GM18519 (cell line): Measurements from ENCODE around the gene EIF2B2.

Experiments used
- ATAC-seq: cut with Tn5 transposase; IDR thresholded peaks from one replicate; pipeline ENCODE4 v1.9.1; 2021; ENCODE audit warnings: mild to moderate bottlenecking, moderate library complexity; ENCODE audit not compliant: unreplicated experiment, low FRiP score

Gene EIF2B2

DNA sequence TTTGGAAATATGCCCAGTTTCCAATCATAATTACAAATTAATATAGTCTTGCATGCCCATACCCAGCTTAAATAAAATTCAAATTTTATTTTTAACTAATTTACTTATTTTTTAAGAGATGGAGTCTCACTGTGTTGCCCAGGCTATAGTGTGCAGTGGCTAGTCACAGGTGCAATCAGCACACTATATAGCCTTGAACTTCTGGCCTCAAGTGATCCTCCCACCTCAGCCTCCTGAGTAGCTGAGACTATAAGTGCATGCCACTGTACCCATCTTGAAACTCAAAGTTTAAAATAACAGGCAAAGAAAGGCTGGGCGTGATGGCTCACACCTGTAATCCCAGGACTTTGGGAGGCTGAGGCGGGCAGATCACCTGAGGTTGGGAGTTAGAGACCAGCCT lies 38.2 kb downstream of the EIF2B2 start:
- no peak for ATAC-seq

DNA sequence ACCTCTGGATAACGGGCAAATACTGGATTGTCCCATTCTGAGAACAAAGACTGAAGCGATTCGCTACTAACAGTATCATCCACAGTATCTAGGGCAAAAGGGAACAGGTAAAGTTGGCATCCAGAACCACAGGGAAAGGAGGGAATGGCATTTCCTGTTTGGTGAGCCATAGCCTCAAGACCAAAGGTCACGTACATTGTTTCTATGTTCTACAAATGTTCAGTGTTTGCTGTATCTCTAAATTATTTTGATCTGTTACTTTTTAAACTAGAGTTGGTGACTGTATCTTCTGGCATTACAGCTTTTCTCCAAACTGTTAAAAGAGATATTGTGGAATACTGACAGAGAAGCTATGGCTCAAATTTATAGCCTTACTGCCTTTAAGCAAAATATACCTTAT lies 38.9 kb downstream of the EIF2B2 start:
- ATAC-seq, result no peak

DNA sequence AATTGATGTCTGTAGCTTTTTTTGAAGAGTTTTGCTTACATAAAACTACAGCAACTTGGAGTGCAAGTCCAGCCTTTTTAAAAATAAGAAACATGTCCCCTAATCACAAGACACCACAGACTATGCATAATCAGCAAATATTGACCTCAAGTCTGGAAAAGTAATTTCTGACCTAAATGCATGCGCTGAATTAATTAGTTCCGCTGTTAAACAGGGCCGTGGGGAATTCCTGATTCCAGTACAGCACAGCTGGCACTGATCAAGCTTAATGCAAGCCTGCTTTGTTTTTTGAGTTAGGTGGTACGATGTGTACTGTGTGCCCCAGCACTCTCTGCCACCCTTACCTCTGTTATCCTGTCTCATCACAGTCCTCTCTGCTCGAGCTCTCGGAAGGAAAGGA lies 39.3 kb downstream of the EIF2B2 start:
- no peak for ATAC-seq

DNA sequence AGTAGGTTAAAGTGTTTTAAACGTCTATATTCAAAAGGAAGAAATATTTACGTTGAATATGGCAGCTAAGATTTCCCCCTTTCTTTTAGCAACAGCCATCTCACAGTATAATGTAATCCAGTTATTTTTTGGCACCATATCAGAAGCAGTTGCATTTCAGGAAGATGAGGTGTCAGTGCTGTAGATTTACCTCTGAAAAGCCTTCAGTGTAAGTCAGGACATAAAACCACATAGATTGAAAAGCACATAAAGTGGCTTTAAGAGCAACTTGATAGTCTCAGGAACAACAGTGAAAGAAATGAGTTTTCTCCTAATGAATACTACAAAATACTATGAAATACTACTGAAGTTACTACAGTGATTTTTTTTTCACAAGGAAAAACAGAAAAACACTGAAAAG lies 41.6 kb downstream of the EIF2B2 start:
- no peak for ATAC-seq

DNA sequence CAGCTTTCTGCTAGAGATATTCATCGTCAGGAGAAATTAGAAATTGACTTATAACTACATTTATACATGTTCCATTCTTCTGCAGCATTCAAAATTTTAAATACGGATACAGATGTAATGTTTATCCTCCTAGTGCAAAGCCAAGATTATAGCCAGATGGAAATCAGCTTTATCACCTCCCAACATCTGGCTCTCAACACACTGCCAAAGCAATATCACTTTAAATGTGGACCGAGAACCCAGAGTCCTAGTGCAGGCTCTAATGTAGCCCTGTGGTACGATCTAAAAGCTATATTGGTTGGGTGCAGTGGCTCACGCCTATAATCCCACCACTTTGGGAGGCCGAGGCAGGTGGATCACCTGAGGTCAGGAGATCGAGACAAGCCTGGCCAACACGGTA lies 42.0 kb downstream of the EIF2B2 start:
- no peak for ATAC-seq

DNA sequence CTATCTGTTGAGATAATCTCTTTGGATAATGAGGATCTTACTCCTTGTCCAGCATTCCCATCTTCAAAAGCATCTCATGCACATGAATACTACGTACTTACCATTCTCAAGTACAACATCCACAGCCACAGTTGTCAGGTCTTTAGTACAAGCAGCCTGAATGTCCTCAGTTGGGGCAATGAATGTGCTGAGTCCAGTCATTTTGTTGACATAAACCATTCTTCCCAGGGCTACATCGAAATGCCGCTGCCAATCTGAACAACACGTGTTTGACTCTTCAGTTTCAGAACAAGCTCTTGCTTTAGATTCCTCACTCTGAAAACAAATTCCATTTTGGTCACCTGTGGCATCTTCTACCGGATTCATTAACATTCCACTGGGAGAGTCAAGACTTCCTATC lies 43.6 kb downstream of the EIF2B2 start:
- no peak for ATAC-seq

DNA sequence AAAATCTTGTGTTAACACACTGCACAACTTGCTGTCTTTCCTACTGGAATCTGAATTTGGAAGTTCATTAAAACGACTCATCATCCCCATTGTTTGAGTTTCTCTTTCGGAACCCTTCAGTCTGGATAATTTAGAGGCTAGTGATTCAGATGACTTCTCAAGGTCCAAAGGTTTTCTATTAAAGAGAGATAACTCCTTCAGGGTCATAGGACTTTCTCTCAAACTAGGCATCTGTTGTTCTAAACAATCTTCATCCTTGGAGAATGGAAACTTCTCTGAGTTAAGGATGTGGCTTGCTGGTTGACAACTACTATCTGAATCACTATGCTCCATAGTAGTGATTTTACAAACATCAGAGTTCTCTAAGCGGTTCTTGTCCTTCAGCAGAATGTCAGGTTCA lies 44.2 kb downstream of the EIF2B2 start:
- no peak for ATAC-seq

DNA sequence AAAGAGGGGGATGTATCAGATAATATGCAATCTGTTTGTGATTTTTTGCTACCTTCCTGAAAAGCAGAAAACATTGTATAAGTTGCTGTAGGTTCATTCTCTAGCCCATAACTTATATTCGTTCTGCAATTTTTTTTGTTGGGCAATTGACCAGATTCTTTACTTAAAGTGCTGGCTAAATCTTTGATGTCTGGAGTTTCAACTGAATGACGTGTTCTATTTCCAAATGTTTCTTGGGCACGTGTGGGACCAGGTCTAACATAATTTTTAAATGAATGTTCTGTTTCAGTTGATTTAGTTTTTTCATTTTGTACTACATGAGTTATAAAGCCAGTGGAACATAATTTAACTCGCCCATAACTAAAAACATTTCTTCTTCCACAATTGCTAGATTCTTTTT lies 44.8 kb downstream of the EIF2B2 start:
- no peak for ATAC-seq

DNA sequence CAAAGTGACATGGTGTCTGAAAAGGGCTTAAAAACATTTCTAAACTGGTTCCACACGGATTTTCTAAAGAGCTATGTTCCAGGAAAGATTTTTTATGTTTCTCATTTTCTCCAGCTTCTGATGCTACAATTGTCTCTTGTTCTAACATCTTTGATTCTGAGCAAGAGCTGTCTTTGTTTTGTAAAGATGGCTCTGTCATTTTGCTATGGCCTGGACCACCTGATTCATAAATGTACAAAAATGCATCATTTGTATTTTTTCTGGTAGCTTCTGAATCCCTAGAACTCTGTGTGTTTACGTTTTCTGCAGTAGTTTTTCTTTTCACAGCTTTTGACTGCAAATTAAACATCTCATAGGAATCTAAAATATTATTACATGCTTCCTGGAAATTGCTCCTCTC lies 45.4 kb downstream of the EIF2B2 start:
- no peak for ATAC-seq

DNA sequence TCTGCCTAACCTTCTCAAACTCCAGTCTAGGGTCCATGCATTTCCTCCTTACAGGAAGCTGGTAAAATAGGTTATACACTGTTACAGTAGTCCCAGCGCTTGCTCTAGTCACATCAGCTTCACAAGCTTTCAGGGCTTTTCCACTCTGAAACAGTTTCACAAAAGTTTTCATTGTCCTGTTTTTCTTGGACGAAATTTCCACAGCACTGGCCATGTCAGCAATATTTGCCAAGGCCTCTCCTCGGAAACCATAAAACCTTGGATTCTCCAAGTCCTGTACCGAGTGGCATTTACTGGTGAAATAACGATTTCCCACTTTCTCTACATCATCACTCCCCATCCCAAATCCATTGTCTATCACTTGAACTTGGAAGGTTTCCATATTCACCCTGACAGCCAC lies 46.4 kb downstream of the EIF2B2 start:
- no peak for ATAC-seq

DNA sequence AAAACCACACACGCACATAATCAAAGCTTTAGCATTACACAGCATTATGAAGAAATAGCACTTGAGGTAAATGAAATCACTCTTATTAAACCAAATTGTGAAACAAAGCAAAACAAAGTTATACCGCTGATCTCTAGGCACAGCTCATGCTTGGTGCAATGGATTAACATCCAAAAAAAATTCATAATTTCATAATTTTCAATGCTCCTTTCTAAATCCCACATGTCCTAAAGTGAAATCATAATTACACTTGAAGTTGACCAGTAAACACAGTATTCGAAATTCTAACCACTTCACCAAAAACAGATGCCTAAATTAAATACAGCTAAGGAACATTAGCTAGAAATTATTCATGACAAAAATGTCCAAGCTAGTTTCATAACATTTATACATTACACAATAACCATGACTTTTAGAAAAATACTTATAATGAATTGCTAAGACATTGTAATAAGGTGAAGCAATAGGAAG lies 47.0 kb downstream of the EIF2B2 start:
- ATAC-seq, result no peak

DNA sequence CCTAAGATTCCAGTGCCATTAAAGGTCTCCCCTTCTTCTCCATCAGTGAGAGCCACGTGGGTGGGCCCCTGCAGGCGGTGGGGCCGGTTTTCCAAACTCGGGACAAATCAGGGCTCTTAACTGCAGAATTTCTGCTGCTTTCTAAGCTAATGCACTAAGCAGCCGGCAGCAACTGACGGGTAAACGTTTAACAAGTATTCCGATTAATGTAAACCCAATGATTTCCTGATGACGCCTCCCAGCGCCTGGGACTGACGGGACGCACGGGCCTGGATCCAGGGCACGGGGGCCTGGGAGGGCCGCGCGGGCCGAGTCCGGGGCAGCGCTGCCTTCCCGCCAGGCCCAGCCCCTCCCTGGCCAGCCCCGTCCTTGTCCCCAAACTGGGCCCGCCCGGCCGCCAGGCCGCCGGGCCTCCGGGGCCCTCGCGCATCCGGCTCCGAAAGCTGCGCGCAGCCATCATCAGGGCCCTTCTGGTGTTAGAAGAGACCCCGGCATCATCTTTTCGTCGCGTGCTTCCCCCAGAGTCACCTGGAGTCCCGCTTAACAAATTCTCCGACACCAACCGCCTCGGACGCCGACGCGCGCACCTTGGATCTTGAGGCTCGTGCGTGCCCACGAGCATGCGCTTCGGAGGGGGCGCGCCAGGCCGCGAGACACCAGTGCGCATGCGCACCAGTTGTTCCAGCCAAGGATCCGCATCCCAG lies 48.3 kb downstream of the EIF2B2 start, which contains the start of gene MLH3:
Gene MLH3 (minus strand): TSS at position 616 of the 704 bp plus-strand sequence. CDS start 1,812 bp downstream, outside the sequence.
- no peak for ATAC-seq

DNA sequence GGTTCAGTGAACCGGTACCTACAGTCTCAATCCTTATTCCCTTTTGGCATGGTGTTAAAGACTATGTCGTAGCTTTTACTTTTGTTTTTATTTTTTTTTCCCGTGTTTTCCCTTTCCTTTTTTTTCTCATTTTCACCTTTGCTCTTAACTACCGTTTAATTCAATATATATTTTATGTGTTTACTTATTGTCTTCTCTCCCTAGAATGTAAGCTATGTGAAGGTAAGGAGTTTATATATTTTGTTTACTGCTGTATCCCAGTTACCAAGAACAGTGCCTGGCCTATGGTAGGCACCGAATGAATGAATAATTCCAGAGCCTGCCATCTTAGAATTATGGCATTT lies 48.8 kb downstream of the EIF2B2 start:
- ATAC-seq, result no peak

DNA sequence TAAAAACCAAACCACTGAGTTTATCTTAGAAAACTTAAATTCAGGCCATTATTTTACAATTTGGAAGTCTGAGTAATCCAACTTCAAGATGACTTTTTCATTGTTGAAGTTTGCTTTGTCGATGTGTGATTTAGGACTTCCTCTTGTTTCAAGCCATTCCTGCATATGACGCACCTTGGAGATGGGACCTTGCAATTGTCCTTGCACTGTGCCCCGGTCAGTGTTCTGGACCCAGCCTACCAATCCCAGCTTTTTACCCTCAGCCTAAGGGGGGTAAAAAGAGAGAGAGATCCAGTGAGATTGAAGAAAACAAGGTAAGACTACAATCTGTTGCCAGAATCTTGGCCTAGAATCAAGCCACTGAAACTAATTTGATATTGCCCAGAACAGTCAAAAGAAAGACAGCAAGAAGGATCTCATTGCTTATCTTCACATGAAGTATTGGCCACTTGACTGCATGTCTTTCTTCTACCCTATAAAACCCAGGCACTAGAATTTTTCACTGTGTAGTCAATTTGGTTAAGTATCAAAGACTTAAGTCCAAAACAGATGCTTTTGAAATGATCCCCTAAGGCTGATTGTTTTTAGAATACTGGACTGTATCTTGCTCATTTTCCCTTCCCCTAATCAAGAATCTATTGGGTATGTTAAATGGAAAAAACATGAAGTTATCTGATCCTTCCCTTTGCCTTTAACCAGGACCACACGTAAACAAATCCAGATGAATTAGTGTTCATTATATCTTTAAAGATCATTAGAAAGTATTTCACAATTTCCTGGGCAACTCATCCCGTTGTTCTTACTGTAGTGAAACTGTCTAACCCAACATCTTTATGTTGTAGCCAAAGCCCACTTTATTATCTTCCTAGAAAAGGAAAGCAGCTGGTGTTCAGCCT lies 50.9 kb downstream of the EIF2B2 start:
- ATAC-seq, result no peak

DNA sequence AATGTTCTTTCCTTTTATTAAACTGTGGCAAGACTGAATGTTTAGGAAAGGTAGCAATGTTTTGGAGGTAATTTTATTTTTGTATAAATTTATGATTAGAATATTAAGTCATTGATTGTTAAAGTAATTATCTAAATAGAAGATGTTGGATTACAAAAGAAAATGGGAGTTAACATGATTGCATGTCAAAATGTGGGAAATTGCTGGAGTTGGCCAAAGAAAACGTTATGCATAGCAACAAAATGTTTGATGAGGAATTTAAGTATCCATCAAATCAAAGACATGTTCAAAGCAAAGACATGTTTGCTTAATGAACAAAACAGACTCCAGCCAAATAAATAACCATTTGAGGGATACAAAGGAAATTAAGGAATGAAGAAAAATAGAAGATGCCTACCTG lies 51.7 kb downstream of the EIF2B2 start:
- no peak for ATAC-seq

DNA sequence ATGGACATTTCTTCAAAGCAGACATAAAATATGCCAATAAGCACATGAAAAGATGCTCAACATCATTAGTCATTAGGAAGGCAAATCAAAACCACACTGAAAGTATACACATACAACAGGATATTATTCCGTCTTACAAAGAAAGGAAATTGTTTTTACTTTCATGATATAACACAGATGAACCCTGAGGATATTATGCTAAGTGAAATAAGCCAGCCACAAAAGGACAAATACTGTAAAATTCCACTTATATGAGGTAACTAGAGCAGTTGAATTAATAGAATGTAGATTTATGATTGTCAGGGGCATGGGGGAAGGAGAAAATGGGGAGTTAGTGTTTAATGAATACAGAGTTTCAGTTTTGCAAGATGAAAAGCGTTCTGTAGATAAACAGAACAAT lies 56.9 kb downstream of the EIF2B2 start:
- ATAC-seq, result no peak

DNA sequence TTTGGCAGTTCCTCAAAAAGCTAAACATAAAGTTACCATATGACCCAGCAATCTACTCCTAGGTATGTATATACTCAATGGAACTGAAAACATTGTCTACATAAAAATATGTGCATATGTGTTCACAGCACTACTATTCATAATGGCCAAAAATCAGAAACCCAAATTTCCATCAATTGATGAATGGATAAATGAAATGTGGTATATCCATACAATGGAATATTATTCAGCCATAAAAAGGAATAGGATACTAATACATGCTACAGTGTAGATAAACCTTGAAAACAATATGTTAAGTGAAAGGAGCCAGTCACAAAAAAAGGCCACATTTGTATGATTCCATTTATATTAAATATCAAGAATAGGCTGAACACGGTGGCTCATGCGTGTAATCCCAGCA lies 57.7 kb downstream of the EIF2B2 start:
- no peak for ATAC-seq
